Adrenal gland (tissue), 5 donors: ENCODE measurements around the gene MGAM2.

Source experiments
- CTCF ChIP-seq, 6 experiments: fragments of 450-650 bp in 4 of 6; fragments of 200-600 bp in 2 of 6; sonication (generic) in 1 of 6; IDR thresholded peaks; 1 replicate in 5 of 6; 2 replicates in 1 of 6; pipeline versions ENCODE4 v1.5.1 to v1.8.0; 2016 to 2021; ENCODE audit warnings: antibody characterized with exemption in 6 of 6, mild to moderate bottlenecking in 2 of 6, moderate library complexity in 1 of 6
- POLR2A ChIP-seq, 2 donors: fragments of 450-650 bp; IDR thresholded peaks; one replicate each; pipeline ENCODE4 v1.6.1; 2017; ENCODE audit warnings: antibody characterized with exemption in 2 of 2, mild to moderate bottlenecking in 2 of 2, moderate library complexity in 1 of 2
- donor health status: DM: no; HTN: no; CAD: no.

GRCh38 chr7:142250705-142251104 lies 139.2 kb downstream of the MGAM2 start:
- TF ChIP-seq CTCF (IDR thresholded peaks at IDR 0.05) (no peak), POLR2A (IDR thresholded peaks at IDR 0.05) (no peak)
